BJ (cell line): Measurements from ENCODE around the gene ZNF625. TPM values are rescaled to one million over a fixed set of nuclear protein-coding genes. Genes with fewer than 3 reads are reported as not detected.
"Not testable (repeated sequence)": the region's sequence is repeated elsewhere in the genome, so short reads cannot be mapped to it uniquely, and the experiment has no call there.

ENCODE experiments used
- CTCF ChIA-PET: fragments of 350-600 bp; formaldehyde crosslinking; extraction: SDS; loops from one replicate; lab custom pipeline; 2021; ENCODE audit warnings: antibody characterized with exemption, inconsistent platforms; lab: Yijun Ruan, JAX
- POLR2A ChIA-PET: fragments of 300-600 bp; sonication (Branson Sonifier 250); formaldehyde crosslinking; extraction: SDS; loops from one replicate; lab custom pipeline; 2021; ENCODE audit warnings: antibody characterized with exemption; lab: Charles Lee
- DNase-seq: peaks from one replicate; pipeline ENCODE4 v3.0.0-alpha.2; 2011; ENCODE audit warnings: low read depth
- H3K27me3 ChIP-seq: 2 replicates; pipeline ENCODE4 v1.6.0; 2011; ENCODE audit warnings: low read length; ENCODE audit not compliant: control insufficient read depth, insufficient read depth
- H3K36me3 ChIP-seq: 2 replicates; pipeline ENCODE4 v1.5.1; 2011; ENCODE audit warnings: low read length; ENCODE audit not compliant: control insufficient read depth, insufficient read depth
- H3K4me3 ChIP-seq: 2 replicates; pipeline ENCODE4 v1.5.1; 2011; ENCODE audit warnings: low read depth, mild to moderate bottlenecking, control low read depth, low read length
- polyA plus RNA-seq: library from polyadenylated mRNA; depleted of rRNA; stranded (reverse); fragments of >200 nt; gene quantifications from 2 replicates; pipeline ENCODE4 v1.2.3, GENCODE V29; 2011
- TF ChIP-seq, protein P1 (sequence below): IDR thresholded peaks from 2 replicates; pipeline ENCODE4 v1.5.1; 2011; ENCODE audit warnings: low read depth, mild to moderate bottlenecking, control low read depth, inconsistent platforms, low read length, moderate library complexity; ENCODE audit not compliant: insufficient read depth

The ZNF625 gene
- polyA plus RNA-seq, 1 experiment = 1.5 TPM

- Histone ChIP-seq H3K36me3 (peaks cover 3% of the 10 kb centered on the region; the same call in 1 of the 2 replicates), H3K27me3 (no peaks in the 10 kb centered on the region), H3K4me3 (no peak overlapping the region)
- TF ChIP-seq, protein P1, sequence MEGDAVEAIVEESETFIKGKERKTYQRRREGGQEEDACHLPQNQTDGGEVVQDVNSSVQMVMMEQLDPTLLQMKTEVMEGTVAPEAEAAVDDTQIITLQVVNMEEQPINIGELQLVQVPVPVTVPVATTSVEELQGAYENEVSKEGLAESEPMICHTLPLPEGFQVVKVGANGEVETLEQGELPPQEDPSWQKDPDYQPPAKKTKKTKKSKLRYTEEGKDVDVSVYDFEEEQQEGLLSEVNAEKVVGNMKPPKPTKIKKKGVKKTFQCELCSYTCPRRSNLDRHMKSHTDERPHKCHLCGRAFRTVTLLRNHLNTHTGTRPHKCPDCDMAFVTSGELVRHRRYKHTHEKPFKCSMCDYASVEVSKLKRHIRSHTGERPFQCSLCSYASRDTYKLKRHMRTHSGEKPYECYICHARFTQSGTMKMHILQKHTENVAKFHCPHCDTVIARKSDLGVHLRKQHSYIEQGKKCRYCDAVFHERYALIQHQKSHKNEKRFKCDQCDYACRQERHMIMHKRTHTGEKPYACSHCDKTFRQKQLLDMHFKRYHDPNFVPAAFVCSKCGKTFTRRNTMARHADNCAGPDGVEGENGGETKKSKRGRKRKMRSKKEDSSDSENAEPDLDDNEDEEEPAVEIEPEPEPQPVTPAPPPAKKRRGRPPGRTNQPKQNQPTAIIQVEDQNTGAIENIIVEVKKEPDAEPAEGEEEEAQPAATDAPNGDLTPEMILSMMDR = no peak
- POLR2A ChIA-PET = no interaction called here
- no peak for DNase-seq
- CTCF ChIA-PET = interaction anchor here (1.1 kb wide), 1 partner anchor 28 kb away, joined by 3 read pairs; no protein-coding TSS in a partner anchor
These were observed 43.4 kb downstream of the ZNF625 start for GRCh38 chr19:12113121-12113520.

GRCh38 chr19:12112701-12113100, 43.8 kb downstream of the ZNF625 start:
- Histone ChIP-seq H3K4me3 (no peak overlapping the region), H3K27me3 (no peaks in the 10 kb centered on the region), H3K36me3 (peaks cover 3% of the 10 kb centered on the region; the same call in 1 of the 2 replicates)
- CTCF ChIA-PET = no interaction called here
- TF ChIP-seq, protein P1 = no peak
- no peak for DNase-seq
- POLR2A ChIA-PET = no interaction called here

DNA sequence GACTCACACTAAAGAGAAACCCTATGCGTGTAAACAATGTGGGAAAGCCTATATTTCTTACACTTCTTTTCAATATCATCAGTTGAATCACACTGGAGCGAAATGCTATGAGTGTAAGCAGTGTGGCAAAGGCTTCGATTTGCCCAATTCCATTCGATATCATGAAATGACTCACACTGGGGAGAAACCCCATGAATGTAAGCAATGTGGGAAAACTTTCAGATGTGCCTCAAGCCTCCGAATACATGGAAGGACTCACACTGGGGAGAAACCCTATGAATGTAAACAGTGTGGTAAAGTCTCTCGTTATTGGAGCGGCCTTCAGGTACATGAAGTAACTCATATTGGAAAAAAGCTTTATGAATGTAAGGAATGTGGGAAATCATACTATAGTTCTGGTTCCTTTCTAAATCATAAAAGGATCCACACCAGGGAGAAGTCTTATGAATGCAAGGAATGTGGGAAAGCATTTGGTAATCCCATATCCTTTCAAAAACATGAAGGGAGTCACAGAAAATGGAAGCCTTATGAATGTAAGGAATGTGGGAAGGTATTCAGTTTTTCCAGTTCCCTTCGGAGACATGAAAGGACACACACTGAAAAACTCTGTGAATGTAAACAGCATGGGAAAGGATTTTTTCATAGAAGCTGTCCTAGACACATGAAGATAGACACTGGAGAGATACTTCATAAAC, 44.4 kb downstream of the ZNF625 start:
- no peak for DNase-seq
- POLR2A ChIA-PET = no interaction called here
- TF ChIP-seq, protein P1 = no peak
- no peaks in the 10 kb centered on the region for H3K27me3 ChIP-seq
- peaks cover 3% of the 10 kb centered on the region; the same call in 1 of the 2 replicates for H3K36me3 ChIP-seq
- CTCF ChIA-PET = no interaction called here
- no peak overlapping the region for H3K4me3 ChIP-seq

DNA sequence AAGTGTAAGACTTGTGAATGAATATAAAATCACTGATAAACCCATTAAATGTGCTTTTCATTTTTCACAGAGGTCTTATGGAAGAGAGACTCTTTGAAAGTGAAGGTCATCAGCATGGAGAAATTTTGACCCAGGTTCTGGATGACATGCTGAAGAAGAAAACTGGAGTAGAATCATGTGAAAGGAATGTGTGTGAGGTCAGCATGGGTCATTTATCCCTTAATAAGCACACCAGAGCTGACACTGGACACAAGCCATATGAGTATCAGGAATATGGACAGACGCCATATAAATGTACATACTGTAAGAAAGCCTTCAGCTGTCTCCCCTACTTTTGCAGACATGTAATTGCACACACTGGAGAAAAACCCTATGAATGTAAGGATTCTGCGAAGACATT, 45.4 kb downstream of the ZNF625 start:
- H3K27me3 ChIP-seq = no peaks in the 10 kb centered on the region
- H3K4me3 ChIP-seq = no peak overlapping the region
- CTCF ChIA-PET = no interaction called here
- peaks cover 3% of the 10 kb centered on the region; the same call in 1 of the 2 replicates for H3K36me3 ChIP-seq
- POLR2A ChIA-PET = no interaction called here
- DNase-seq = no peak
- TF ChIP-seq, protein P1 = no peak

DNA sequence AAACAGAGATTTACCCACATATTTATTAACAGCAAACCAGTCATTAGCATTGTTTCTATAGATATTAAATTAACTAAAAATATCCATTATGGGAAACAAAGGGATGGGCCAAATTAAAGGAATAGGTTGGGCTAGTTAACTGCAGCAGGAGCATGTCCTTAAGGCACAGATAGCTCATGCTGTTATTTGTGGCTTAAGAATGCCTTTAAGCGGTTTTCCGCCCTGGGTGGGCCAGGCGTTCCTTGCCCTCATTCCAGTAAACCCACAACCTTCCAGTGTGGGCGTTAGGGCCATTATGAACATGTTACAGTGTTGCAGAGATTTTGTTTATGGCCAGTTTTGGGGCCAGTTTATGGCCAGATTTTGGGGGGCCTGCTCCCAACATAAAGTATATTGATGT, 52.6 kb downstream of the ZNF625 start:
- H3K27me3 ChIP-seq, H3K4me3 ChIP-seq, DNase-seq, POLR2A ChIA-PET, H3K36me3 ChIP-seq: not testable (repeated sequence)
- CTCF ChIA-PET = interaction anchor here (1.4 kb wide), 2 partner anchors 13 to 140 kb away, joined by 3 to 4 read pairs; no protein-coding TSS in a partner anchor
